PFSK-1 (cell line): Measurements from ENCODE around the gene ADAMTS14.

ENCODE experiments used
- FOXP2 ChIP-seq: optimal IDR thresholded peaks from 2 replicates; pipeline ENCODE3; 2011; ENCODE audit warnings: borderline replicate concordance, control low read depth, inconsistent platforms; ENCODE audit not compliant: insufficient read depth; ENCODE audit errors: extremely low read length, extremely low read depth
- POLR2AphosphoS5 ChIP-seq: IDR thresholded peaks from 2 replicates; pipeline ENCODE4 v1.6.1; 2012; ENCODE audit warnings: low read depth, mild to moderate bottlenecking, control low read depth, low read length, moderate library complexity
- REST ChIP-seq, 2 experiments: IDR thresholded peaks; 2 replicates each; pipeline versions ENCODE4 v1.6.1 to v1.8.0; 2011 to 2012; ENCODE audit warnings: low read depth in 2 of 2, low read length in 2 of 2, control low read depth in 1 of 2, inconsistent platforms in 1 of 2, mild to moderate bottlenecking in 1 of 2, moderate library complexity in 1 of 2; ENCODE audit not compliant: insufficient read depth in 1 of 2
- SIN3A ChIP-seq: IDR thresholded peaks from 2 replicates; pipeline ENCODE4 v1.6.1; 2012; ENCODE audit warnings: mild to moderate bottlenecking, low read length, moderate library complexity, borderline replicate concordance; ENCODE audit not compliant: insufficient read depth
- TAF1 ChIP-seq: IDR thresholded peaks from 2 replicates; pipeline ENCODE4 v1.6.1; 2012; ENCODE audit warnings: low read length, control low read depth, borderline replicate concordance; ENCODE audit not compliant: insufficient read depth

GRCh38 chr10:70622541-70622940, 49.8 kb upstream of the ADAMTS14 start:
- TF ChIP-seq TAF1 = no peak
- no peak for TF ChIP-seq SIN3A
- no peak for TF ChIP-seq REST (IDR thresholded peaks at IDR 0.05; ENCODE audit: insufficient read depth in 1 of 2, low read depth in 2 of 2, low read length in 2 of 2)
- no peak for TF ChIP-seq POLR2AphosphoS5
- no peak for TF ChIP-seq FOXP2
